SK-N-SH (cell line): ENCODE data around the gene PYGO2. TPM values are rescaled to one million over a fixed set of nuclear protein-coding genes. Genes with fewer than 3 reads are reported as not detected.

ENCODE experiments used
- CTCF ChIA-PET: fragments of 300-600, 350-600 bp; formaldehyde crosslinking; extraction: SDS; loops from one replicate; lab custom pipeline; 2021; lab: Yijun Ruan, JAX
- POLR2A ChIA-PET: fragments of 350-600 bp; sonication (Branson Sonifier 250); formaldehyde crosslinking; extraction: SDS; loops from one replicate; lab custom pipeline; 2020; ENCODE audit warnings: antibody characterized with exemption, inconsistent platforms; lab: Yijun Ruan, JAX
- DNase-seq: peaks from one replicate; pipeline ENCODE4 v3.0.0; 2012
- H2AFZ ChIP-seq: fragments of 200-600 bp; sonication (generic); 2 replicates; pipeline ENCODE4 v1.8.1; 2016; ENCODE audit warnings: antibody characterized with exemption, mild to moderate bottlenecking, low read depth
- H3F3A ChIP-seq: fragments of 200-600 bp; sonication (generic); replicated peaks from 2 replicates; pipeline ENCODE3; 2016; ENCODE audit warnings: antibody characterized with exemption, mild to moderate bottlenecking; ENCODE audit not compliant: insufficient read depth
- H3K27ac ChIP-seq, 2 experiments: fragments of 200-500 bp in 1 of 2; fragments of 200-600 bp in 1 of 2; sonication (Bioruptor generic) in 1 of 2; sonication (generic), shearing (Covaris generic) in 1 of 2; 2 replicates each; pipeline versions ENCODE4 v1.5.1 to v1.6.1; 2014 to 2016; ENCODE audit warnings: low read depth in 2 of 2, inconsistent platforms in 1 of 2, low read length in 1 of 2, mild to moderate bottlenecking in 1 of 2, mixed read lengths in 1 of 2
- H3K27me3 ChIP-seq: fragments of 200-600 bp; sonication (generic), shearing (Covaris generic); 2 replicates; pipeline ENCODE4 v1.6.1; 2016; ENCODE audit warnings: mixed run types; ENCODE audit not compliant: insufficient read depth
- H3K36me3 ChIP-seq, 2 experiments: fragments of 200-500 bp in 1 of 2; fragments of 200-600 bp in 1 of 2; sonication (Bioruptor generic) in 1 of 2; sonication (generic) in 1 of 2; replicated peaks in 1 of 2; 2 replicates each; pipeline versions ENCODE3 to v1.5.1; 2014 to 2016; ENCODE audit warnings: low read length in 1 of 2, mild to moderate bottlenecking in 1 of 2; ENCODE audit not compliant: insufficient read depth in 2 of 2, control insufficient read depth in 1 of 2
- H3K4me1 ChIP-seq, 2 experiments: fragments of 200-500 bp in 1 of 2; fragments of 200-600 bp in 1 of 2; sonication (Bioruptor generic) in 1 of 2; sonication (generic), shearing (Covaris generic) in 1 of 2; 2 replicates each; pipeline versions ENCODE4 v1.5.1 to v1.6.1; 2014 to 2016; ENCODE audit warnings: low read depth in 1 of 2, low read length in 1 of 2, mixed run types in 1 of 2; ENCODE audit not compliant: insufficient read depth in 2 of 2, control insufficient read depth in 1 of 2
- H3K4me2 ChIP-seq: fragments of 200-600 bp; sonication (generic), shearing (Covaris generic); 2 replicates; pipeline ENCODE4 v1.6.1; 2017; ENCODE audit warnings: mixed run types
- H3K4me3 ChIP-seq, 2 experiments: fragments of 200-500 bp in 1 of 2; fragments of 200-600 bp in 1 of 2; sonication (Bioruptor generic) in 1 of 2; sonication (generic), shearing (Covaris generic) in 1 of 2; 2 replicates each; pipeline versions ENCODE4 v1.5.1 to v1.8.1; 2014 to 2016; ENCODE audit warnings: low read depth in 2 of 2, inconsistent platforms in 1 of 2, low read length in 1 of 2, mild to moderate bottlenecking in 1 of 2, mixed read lengths in 1 of 2, moderate library complexity in 1 of 2
- H3K79me2 ChIP-seq: fragments of 200-600 bp; sonication (generic); 2 replicates; pipeline ENCODE4 v1.8.1; 2017; ENCODE audit warnings: mild to moderate bottlenecking; ENCODE audit not compliant: insufficient read depth
- H3K9ac ChIP-seq: fragments of 200-600 bp; sonication (generic); 2 replicates; pipeline ENCODE4 v1.6.1; 2017; ENCODE audit warnings: mixed run types
- H3K9me2 ChIP-seq: fragments of 200-600 bp; sonication (generic); 2 replicates; pipeline ENCODE4 v1.6.1; 2017; ENCODE audit warnings: mixed run types
- H3K9me3 ChIP-seq: fragments of 200-600 bp; sonication (generic); 2 replicates; pipeline ENCODE4 v1.6.1; 2017; ENCODE audit warnings: mixed run types, mild to moderate bottlenecking, moderate library complexity
- H4K20me1 ChIP-seq: fragments of 200-600 bp; sonication (generic); 2 replicates; pipeline ENCODE4 v1.6.1; 2017; ENCODE audit warnings: mild to moderate bottlenecking, mixed run types; ENCODE audit not compliant: insufficient read depth
- CHD2 ChIP-seq: fragments of 150-350 bp; IDR thresholded peaks from 2 replicates; pipeline ENCODE4 v1.6.1; 2018; ENCODE audit warnings: low read length; ENCODE audit not compliant: partially characterized antibody
- FOSL2 ChIP-seq: IDR thresholded peaks from 2 replicates; pipeline ENCODE4 v1.4.0; 2012; ENCODE audit warnings: low read depth, mild to moderate bottlenecking, moderate library complexity, borderline replicate concordance
- FOXJ3 ChIP-seq: sonication (generic); formaldehyde crosslinking; IDR thresholded peaks from 2 replicates; pipeline ENCODE4 v1.5.1; 2020; ENCODE audit warnings: mild to moderate bottlenecking, missing genetic modification reagents
- GATA2 ChIP-seq: sonication (generic); formaldehyde crosslinking; IDR thresholded peaks from 2 replicates; pipeline ENCODE4 v1.5.0; 2020; ENCODE audit warnings: mild to moderate bottlenecking, missing genetic modification reagents
- MXI1 ChIP-seq: IDR thresholded peaks from 2 replicates; pipeline ENCODE4 v1.6.1; 2012; ENCODE audit warnings: mild to moderate bottlenecking, low read depth, low read length, improper control_type of control experiment
- POLR2AphosphoS5 ChIP-seq: IDR thresholded peaks from 2 replicates; pipeline ENCODE4 v1.6.1; 2012; ENCODE audit warnings: low read depth, low read length
- RAD21 ChIP-seq: IDR thresholded peaks from 2 replicates; pipeline ENCODE4 v1.6.1; 2012; ENCODE audit warnings: mild to moderate bottlenecking, low read length
- RCOR1 ChIP-seq: fragments of 150-350 bp; IDR thresholded peaks from 2 replicates; pipeline ENCODE4 v1.6.1; 2017; ENCODE audit warnings: antibody characterized with exemption, low read length
- RFX5 ChIP-seq: IDR thresholded peaks from 2 replicates; pipeline ENCODE4 v1.6.1; 2012; ENCODE audit warnings: mild to moderate bottlenecking, improper control_type of control experiment, low read length
- RXRA ChIP-seq: IDR thresholded peaks from 2 replicates; pipeline ENCODE4 v1.4.0; 2012; ENCODE audit warnings: low read depth, mild to moderate bottlenecking, borderline replicate concordance
- SIN3A ChIP-seq: IDR thresholded peaks from 2 replicates; pipeline ENCODE4 v1.6.1; 2012; ENCODE audit warnings: low read depth, mild to moderate bottlenecking, low read length, moderate library complexity, borderline replicate concordance
- TAF1 ChIP-seq: IDR thresholded peaks from 2 replicates; pipeline ENCODE4 v1.6.1; 2012; ENCODE audit warnings: low read depth, mild to moderate bottlenecking, low read length, moderate library complexity, borderline replicate concordance
- YY1 ChIP-seq: IDR thresholded peaks from 2 replicates; pipeline ENCODE4 v1.4.0; 2012; ENCODE audit warnings: low read depth, mild to moderate bottlenecking
- WGBS: methylation state at CpG from one replicate; pipeline ENCODE4 v1.1.6; 2017; ENCODE audit warnings: low lambda C conversion rate; 5-methylcytosine and 5-hydroxymethylcytosine counted together
- polyA plus RNA-seq, 3 experiments: library from polyadenylated mRNA; depleted of rRNA; stranded (reverse); fragments of >200 nt; gene quantifications; 2 replicates each; pipeline ENCODE4 v1.2.3, GENCODE V29; 2012
- TF ChIP-seq, protein P1 (sequence below): IDR thresholded peaks from 2 replicates; pipeline ENCODE4 v1.4.0; 2012; ENCODE audit warnings: low read depth, borderline replicate concordance
- TF ChIP-seq, protein P2 (sequence below): IDR thresholded peaks from 2 replicates; pipeline ENCODE4; 2012
- TF ChIP-seq, protein P3 (sequence below): IDR thresholded peaks from 2 replicates; pipeline ENCODE4 v1.4.0; 2012; ENCODE audit warnings: low read depth
- TF ChIP-seq, protein P4 (sequence below): IDR thresholded peaks from 2 replicates; pipeline ENCODE4 v1.6.1; 2012; ENCODE audit warnings: mild to moderate bottlenecking, low read depth, low read length, moderate library complexity
- TF ChIP-seq, protein P5 (sequence below): IDR thresholded peaks from 2 replicates; pipeline ENCODE4 v1.4.0; 2012; ENCODE audit warnings: low read depth, borderline replicate concordance
- TF ChIP-seq, protein P6 (sequence below): fragments of 150-350 bp; IDR thresholded peaks from 2 replicates; pipeline ENCODE4 v1.6.1; 2017; ENCODE audit warnings: antibody characterized with exemption, low read length, low read depth, borderline replicate concordance

Gene PYGO2, protein sequence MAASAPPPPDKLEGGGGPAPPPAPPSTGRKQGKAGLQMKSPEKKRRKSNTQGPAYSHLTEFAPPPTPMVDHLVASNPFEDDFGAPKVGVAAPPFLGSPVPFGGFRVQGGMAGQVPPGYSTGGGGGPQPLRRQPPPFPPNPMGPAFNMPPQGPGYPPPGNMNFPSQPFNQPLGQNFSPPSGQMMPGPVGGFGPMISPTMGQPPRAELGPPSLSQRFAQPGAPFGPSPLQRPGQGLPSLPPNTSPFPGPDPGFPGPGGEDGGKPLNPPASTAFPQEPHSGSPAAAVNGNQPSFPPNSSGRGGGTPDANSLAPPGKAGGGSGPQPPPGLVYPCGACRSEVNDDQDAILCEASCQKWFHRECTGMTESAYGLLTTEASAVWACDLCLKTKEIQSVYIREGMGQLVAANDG
- polyA plus RNA-seq (2012; rRNA removed) = 23.3 and 28.2 TPM in 2 replicates
- 14.3 and 19.8 TPM in 2 replicates for polyA plus RNA-seq (2012; cell fraction: cytosol; rRNA removed)
- polyA plus RNA-seq (2012; cell fraction: nucleus; rRNA removed) = 36.8 and 45.8 TPM in 2 replicates

DNA sequence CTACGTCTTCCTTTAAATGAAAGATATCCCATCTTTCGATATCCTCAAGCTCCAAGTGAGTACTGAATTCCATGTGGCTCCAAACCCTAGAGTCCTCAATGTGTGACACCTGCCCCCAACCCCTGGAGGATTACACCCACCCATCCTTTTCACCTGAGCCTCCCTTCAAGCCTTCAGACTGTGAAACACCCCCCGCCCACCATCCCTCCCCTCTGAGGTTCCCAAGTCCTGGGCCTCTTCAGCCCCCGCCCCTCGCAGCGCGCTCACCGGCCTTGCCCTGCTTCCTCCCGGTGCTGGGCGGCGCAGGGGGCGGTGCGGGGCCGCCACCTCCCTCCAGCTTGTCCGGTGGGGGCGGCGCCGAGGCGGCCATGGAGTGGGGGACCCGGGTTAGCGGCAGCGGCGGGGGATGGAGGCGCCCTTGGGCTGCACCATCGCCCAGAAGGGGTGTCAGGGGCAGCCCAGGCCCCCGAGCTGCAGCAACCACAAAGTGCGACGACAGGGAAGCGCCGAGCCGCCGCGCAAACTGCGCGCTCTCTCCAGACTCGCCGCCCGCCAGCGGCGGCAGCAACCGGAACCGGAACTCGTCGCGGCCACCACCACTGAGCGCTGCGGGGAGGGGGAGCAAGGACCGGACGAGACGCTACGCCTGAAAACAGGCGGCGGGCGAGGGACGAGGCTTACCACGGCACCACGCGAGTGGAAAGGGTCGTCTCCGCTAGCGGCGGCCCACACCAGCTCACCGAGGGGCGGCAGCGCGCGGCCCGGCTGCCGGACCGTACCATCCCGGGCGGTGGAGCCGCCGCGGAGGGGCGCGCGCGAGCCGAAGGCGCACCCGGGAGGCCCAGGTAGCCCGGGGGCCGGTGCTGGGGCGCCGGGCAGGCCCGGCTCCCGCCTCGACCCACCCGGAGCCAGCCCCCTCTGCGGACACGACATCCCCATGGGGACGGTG lies at the start of gene PYGO2:
TSS of gene PYGO2 (minus strand) at position 576 of the 949 bp plus-strand sequence. CDS start at position 370, 206 bp downstream.
- H3K9me2 ChIP-seq = no peaks in the 10 kb centered on the region
- DNase-seq = peak; percentile 93
- peak within 1 kb of the TSS; percentile 85 for H3K4me2 ChIP-seq
- WGBS = 1% methylated on average over 9 of the region's 93 CpGs
- H3K9ac ChIP-seq = peak within 1 kb of the TSS; percentile 84
- H3K9me3 ChIP-seq = no peaks in the 10 kb centered on the region
- ChIA-PET POLR2A (interaction anchor here (0.6 to 2.8 kb wide), 13 partner anchors 9 to 83 kb away, joined by 3 to 18 read pairs (median 5); partner anchors contain the start of genes FLAD1, LENEP, PMVK and SHC1), CTCF (interaction anchor here (0.6 to 37.5 kb wide), 32 partner anchors 9 to 394 kb away, joined by 3 to 640 read pairs (median 4); partner anchors contain the start of genes ADAM15, CHRNB2, FLAD1 and LENEP)
- H3K27ac ChIP-seq = peak within 1 kb of the TSS; percentile 83 to 98
- peaks cover 31% of the 10 kb centered on the region for H3F3A ChIP-seq
- 0 out of 2 replicates have a peak within 1 kb of the TSS, but pooled peaks have one; percentile 29 for H2AFZ ChIP-seq
- no peaks in the 10 kb centered on the region for H3K27me3 ChIP-seq
- peaks cover 48% of the 10 kb centered on the region for H3K79me2 ChIP-seq
- H3K36me3 ChIP-seq = peaks cover 16 to 53% of the 10 kb centered on the region in 2 experiments
- peak within 1 kb of the TSS; percentile 72 to 73 for H3K4me3 ChIP-seq
- no peaks in the 10 kb centered on the region for H4K20me1 ChIP-seq
- peaks cover 4 to 36% of the 10 kb centered on the region in 2 experiments; a peak in 3 of 4 replicates for H3K4me1 ChIP-seq
- TF ChIP-seq, protein P1, sequence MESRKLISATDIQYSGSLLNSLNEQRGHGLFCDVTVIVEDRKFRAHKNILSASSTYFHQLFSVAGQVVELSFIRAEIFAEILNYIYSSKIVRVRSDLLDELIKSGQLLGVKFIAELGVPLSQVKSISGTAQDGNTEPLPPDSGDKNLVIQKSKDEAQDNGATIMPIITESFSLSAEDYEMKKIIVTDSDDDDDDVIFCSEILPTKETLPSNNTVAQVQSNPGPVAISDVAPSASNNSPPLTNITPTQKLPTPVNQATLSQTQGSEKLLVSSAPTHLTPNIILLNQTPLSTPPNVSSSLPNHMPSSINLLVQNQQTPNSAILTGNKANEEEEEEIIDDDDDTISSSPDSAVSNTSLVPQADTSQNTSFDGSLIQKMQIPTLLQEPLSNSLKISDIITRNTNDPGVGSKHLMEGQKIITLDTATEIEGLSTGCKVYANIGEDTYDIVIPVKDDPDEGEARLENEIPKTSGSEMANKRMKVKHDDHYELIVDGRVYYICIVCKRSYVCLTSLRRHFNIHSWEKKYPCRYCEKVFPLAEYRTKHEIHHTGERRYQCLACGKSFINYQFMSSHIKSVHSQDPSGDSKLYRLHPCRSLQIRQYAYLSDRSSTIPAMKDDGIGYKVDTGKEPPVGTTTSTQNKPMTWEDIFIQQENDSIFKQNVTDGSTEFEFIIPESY = peak; percentile 23; the same call in 1 of the 2 replicates
- TF ChIP-seq GATA2 (CRISPR knock-in tag) (no peak), RFX5 (no peak), SIN3A (peak; percentile 76; the same call in 1 of the 2 replicates), MXI1 (peak; percentile 48), TAF1 (no peak), POLR2AphosphoS5 (peak; percentile 90), RAD21 (peak; percentile 46), FOSL2 (no peak), YY1 (no peak; the same call in 1 of the 2 replicates), RCOR1 (no peak; the same call in 1 of the 2 replicates), CHD2 (no peak), RXRA (no peak), FOXJ3 (no peak)
- TF ChIP-seq, protein P2, sequence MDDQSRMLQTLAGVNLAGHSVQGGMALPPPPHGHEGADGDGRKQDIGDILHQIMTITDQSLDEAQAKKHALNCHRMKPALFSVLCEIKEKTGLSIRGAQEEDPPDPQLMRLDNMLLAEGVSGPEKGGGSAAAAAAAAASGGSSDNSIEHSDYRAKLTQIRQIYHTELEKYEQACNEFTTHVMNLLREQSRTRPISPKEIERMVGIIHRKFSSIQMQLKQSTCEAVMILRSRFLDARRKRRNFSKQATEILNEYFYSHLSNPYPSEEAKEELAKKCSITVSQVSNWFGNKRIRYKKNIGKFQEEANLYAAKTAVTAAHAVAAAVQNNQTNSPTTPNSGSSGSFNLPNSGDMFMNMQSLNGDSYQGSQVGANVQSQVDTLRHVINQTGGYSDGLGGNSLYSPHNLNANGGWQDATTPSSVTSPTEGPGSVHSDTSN = peak; percentile 27
- TF ChIP-seq, protein P3, sequence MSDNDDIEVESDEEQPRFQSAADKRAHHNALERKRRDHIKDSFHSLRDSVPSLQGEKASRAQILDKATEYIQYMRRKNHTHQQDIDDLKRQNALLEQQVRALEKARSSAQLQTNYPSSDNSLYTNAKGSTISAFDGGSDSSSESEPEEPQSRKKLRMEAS = no peak
- TF ChIP-seq, protein P4, sequence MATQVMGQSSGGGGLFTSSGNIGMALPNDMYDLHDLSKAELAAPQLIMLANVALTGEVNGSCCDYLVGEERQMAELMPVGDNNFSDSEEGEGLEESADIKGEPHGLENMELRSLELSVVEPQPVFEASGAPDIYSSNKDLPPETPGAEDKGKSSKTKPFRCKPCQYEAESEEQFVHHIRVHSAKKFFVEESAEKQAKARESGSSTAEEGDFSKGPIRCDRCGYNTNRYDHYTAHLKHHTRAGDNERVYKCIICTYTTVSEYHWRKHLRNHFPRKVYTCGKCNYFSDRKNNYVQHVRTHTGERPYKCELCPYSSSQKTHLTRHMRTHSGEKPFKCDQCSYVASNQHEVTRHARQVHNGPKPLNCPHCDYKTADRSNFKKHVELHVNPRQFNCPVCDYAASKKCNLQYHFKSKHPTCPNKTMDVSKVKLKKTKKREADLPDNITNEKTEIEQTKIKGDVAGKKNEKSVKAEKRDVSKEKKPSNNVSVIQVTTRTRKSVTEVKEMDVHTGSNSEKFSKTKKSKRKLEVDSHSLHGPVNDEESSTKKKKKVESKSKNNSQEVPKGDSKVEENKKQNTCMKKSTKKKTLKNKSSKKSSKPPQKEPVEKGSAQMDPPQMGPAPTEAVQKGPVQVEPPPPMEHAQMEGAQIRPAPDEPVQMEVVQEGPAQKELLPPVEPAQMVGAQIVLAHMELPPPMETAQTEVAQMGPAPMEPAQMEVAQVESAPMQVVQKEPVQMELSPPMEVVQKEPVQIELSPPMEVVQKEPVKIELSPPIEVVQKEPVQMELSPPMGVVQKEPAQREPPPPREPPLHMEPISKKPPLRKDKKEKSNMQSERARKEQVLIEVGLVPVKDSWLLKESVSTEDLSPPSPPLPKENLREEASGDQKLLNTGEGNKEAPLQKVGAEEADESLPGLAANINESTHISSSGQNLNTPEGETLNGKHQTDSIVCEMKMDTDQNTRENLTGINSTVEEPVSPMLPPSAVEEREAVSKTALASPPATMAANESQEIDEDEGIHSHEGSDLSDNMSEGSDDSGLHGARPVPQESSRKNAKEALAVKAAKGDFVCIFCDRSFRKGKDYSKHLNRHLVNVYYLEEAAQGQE = no peak; the same call in 1 of the 2 replicates
- TF ChIP-seq, protein P5, sequence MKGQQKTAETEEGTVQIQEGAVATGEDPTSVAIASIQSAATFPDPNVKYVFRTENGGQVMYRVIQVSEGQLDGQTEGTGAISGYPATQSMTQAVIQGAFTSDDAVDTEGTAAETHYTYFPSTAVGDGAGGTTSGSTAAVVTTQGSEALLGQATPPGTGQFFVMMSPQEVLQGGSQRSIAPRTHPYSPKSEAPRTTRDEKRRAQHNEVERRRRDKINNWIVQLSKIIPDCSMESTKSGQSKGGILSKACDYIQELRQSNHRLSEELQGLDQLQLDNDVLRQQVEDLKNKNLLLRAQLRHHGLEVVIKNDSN = no peak
- TF ChIP-seq, protein P6, sequence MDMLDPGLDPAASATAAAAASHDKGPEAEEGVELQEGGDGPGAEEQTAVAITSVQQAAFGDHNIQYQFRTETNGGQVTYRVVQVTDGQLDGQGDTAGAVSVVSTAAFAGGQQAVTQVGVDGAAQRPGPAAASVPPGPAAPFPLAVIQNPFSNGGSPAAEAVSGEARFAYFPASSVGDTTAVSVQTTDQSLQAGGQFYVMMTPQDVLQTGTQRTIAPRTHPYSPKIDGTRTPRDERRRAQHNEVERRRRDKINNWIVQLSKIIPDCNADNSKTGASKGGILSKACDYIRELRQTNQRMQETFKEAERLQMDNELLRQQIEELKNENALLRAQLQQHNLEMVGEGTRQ = no peak
